GM23338 (cell line): ENCODE results near the gene BET1. TPM values are rescaled to one million over a fixed set of nuclear protein-coding genes. Genes with fewer than 3 reads are reported as not detected.

Source experiments
- ATAC-seq: fragments of 200-7000 bp; cut with Tn5 transposase; 3 replicates; pipeline ENCODE4 v1.9.1; 2020
- DNase-seq: peaks from one replicate; pipeline ENCODE4 v3.0.0-alpha.2; 2015; ENCODE audit warnings: low spot score
- H2AFZ ChIP-seq: fragments of 200-600 bp; sonication (generic); 2 replicates; pipeline ENCODE4 v1.8.0; 2016; ENCODE audit warnings: antibody characterized with exemption, mild to moderate bottlenecking, moderate library complexity
- H3F3A ChIP-seq: fragments of 200-600 bp; sonication (generic); replicated peaks from 2 replicates; pipeline ENCODE4 v1.8.0; 2017; ENCODE audit warnings: antibody characterized with exemption, mixed run types, low read depth
- H3K27ac ChIP-seq: fragments of 200-600 bp; sonication (generic); 2 replicates; pipeline ENCODE4 v1.6.1; 2016; ENCODE audit warnings: low read depth
- H3K27me3 ChIP-seq: fragments of 200-600 bp; sonication (generic); 2 replicates; pipeline ENCODE4 v1.8.0; 2016; ENCODE audit warnings: mild to moderate bottlenecking, mixed run types, moderate library complexity; ENCODE audit not compliant: insufficient read depth
- H3K36me3 ChIP-seq: fragments of 200-600 bp; sonication (generic); 2 replicates; pipeline ENCODE4 v1.8.0; 2016; ENCODE audit warnings: mild to moderate bottlenecking; ENCODE audit not compliant: insufficient read depth
- H3K4me1 ChIP-seq: fragments of 200-600 bp; sonication (generic); 2 replicates; pipeline ENCODE4 v1.8.0; 2016; ENCODE audit warnings: mild to moderate bottlenecking, moderate library complexity; ENCODE audit not compliant: insufficient read depth
- H3K4me2 ChIP-seq: fragments of 200-600 bp; sonication (generic); 2 replicates; pipeline ENCODE4 v1.7.1; 2017; ENCODE audit warnings: mixed run types
- H3K4me3 ChIP-seq: fragments of 200-600 bp; sonication (generic); 2 replicates; pipeline ENCODE4 v1.6.1; 2016; ENCODE audit warnings: mixed run types
- H3K79me2 ChIP-seq: fragments of 200-600 bp; sonication (generic); replicated peaks from 2 replicates; pipeline ENCODE4 v1.8.0; 2017; ENCODE audit warnings: mild to moderate bottlenecking; ENCODE audit not compliant: insufficient read depth
- H3K9me2 ChIP-seq: fragments of 200-600 bp; sonication (generic); 2 replicates; pipeline ENCODE4 v1.8.0; 2017; ENCODE audit not compliant: insufficient read depth
- H4K20me1 ChIP-seq: fragments of 200-600 bp; sonication (generic); replicated peaks from 2 replicates; pipeline ENCODE4 v1.8.0; 2017; ENCODE audit warnings: mild to moderate bottlenecking; ENCODE audit not compliant: insufficient read depth
- H3K27ac Mint-ChIP-seq: 2 replicates; pipeline ENCODE4 v1.8.0; 2020; ENCODE audit warnings: inconsistent platforms, mild to moderate bottlenecking, moderate library complexity, mixed read lengths
- H3K27me3 Mint-ChIP-seq: 3 replicates; pipeline ENCODE4 v1.8.0; 2022; ENCODE audit warnings: low read depth, mild to moderate bottlenecking, moderate library complexity, mixed read lengths, inconsistent platforms; ENCODE audit not compliant: insufficient read depth, poor library complexity
- H3K36me3 Mint-ChIP-seq: 3 replicates; pipeline ENCODE4 v1.8.0; 2021; ENCODE audit warnings: low read depth, mild to moderate bottlenecking, inconsistent platforms, moderate library complexity, mixed read lengths
- H3K4me1 Mint-ChIP-seq: 3 replicates; pipeline ENCODE4 v1.8.0; 2020; ENCODE audit warnings: mild to moderate bottlenecking, inconsistent platforms, mixed read lengths
- H3K4me3 Mint-ChIP-seq: 3 replicates; pipeline ENCODE4 v1.8.0; 2021; ENCODE audit warnings: moderate library complexity, mild to moderate bottlenecking, inconsistent platforms, mixed read lengths
- H3K9me3 Mint-ChIP-seq: 3 replicates; pipeline ENCODE4 v1.8.0; 2020; ENCODE audit warnings: moderate library complexity, mild to moderate bottlenecking, inconsistent platforms, mixed read lengths
- CREB1 ChIP-seq: fragments of 250-450 bp; sonication (Bioruptor Pico); IDR thresholded peaks from 2 replicates; pipeline ENCODE4 v1.5.0; 2020; ENCODE audit warnings: low read depth, mild to moderate bottlenecking, moderate library complexity
- CTCF ChIP-seq, 2 experiments: fragments of 200-600 bp in 1 of 2; sonication (generic) in 1 of 2; conservative IDR thresholded peaks; 2 replicates each; pipeline versions ENCODE4 v1.5.1 to v1.6.1; 2016 to 2017; ENCODE audit warnings: antibody characterized with exemption in 2 of 2, low read depth in 2 of 2, mild to moderate bottlenecking in 2 of 2, moderate library complexity in 1 of 2
- ETS1 ChIP-seq: IDR thresholded peaks from 2 replicates; pipeline ENCODE4 v1.6.1; 2016; ENCODE audit warnings: antibody characterized with exemption
- EZH2 ChIP-seq: fragments of 200-600 bp; sonication (generic); IDR thresholded peaks from one replicate; pipeline ENCODE4 v1.8.0; 2017; ENCODE audit warnings: antibody characterized with exemption, mild to moderate bottlenecking, low read depth; ENCODE audit not compliant: unreplicated experiment
- EZH2phosphoT487 ChIP-seq: fragments of 200-600 bp; sonication (generic); IDR thresholded peaks from one replicate; pipeline ENCODE4 v1.8.1; 2018; ENCODE audit warnings: antibody characterized with exemption; ENCODE audit not compliant: unreplicated experiment
- JUNB ChIP-seq: IDR thresholded peaks from one replicate; pipeline ENCODE4 v1.6.1; 2016; ENCODE audit warnings: antibody characterized with exemption; ENCODE audit not compliant: unreplicated experiment
- NANOG ChIP-seq: IDR thresholded peaks from 2 replicates; pipeline ENCODE4 v1.6.1; 2016; ENCODE audit warnings: antibody characterized with exemption, borderline replicate concordance
- POLR2AphosphoS5 ChIP-seq: IDR thresholded peaks from 2 replicates; pipeline ENCODE4 v1.6.1; 2016; ENCODE audit warnings: antibody characterized with exemption, low read depth
- REST ChIP-seq: IDR thresholded peaks from one replicate; pipeline ENCODE4 v1.6.1; 2018; ENCODE audit warnings: antibody characterized with exemption; ENCODE audit not compliant: unreplicated experiment
- STAT1 ChIP-seq: IDR thresholded peaks from one replicate; pipeline ENCODE4 v1.6.1; 2016; ENCODE audit warnings: antibody characterized with exemption; ENCODE audit not compliant: unreplicated experiment
- ZNF114 ChIP-seq: fragments of 250-450 bp; sonication (Bioruptor Pico); IDR thresholded peaks from 2 replicates; pipeline ENCODE4 v1.5.0; 2020; ENCODE audit warnings: mild to moderate bottlenecking, moderate library complexity
- ZNF331 ChIP-seq: fragments of 250-450 bp; sonication (Bioruptor Pico); IDR thresholded peaks from 2 replicates; pipeline ENCODE4 v1.5.0; 2020; ENCODE audit warnings: low read depth, mild to moderate bottlenecking, moderate library complexity
- ZNF462 ChIP-seq: fragments of 250-450 bp; sonication (Bioruptor Pico); IDR thresholded peaks from 2 replicates; pipeline ENCODE4 v1.5.0; 2020; ENCODE audit warnings: mild to moderate bottlenecking, moderate library complexity
- polyA plus RNA-seq: library from polyadenylated mRNA; unstranded; fragments of >200 nt; fragmentation: Nextera tagmentation; extraction: Ambion mirVana; gene quantifications from 2 replicates; pipeline ENCODE4 v1.2.1, GENCODE V29; 2016
- total RNA-seq: library from RNA; depleted of rRNA; stranded (reverse); fragments of >200 nt; shearing (Covaris generic); gene quantifications from 2 replicates; pipeline ENCODE4 v1.2.3, GENCODE V29; 2014

BET1 gene
- total and polyA plus RNA-seq, 2 experiments from 2014 or later, result 42.2 to 69.2 TPM

GRCh38 chr7:94003446-94004023 is 620 bp downstream of the BET1 start:
- Mint-ChIP-seq H3K4me1 (peaks cover 14% of the 10 kb centered on the region; the same call in 2 of the 3 replicates), H3K9me3 (no peaks in the 10 kb centered on the region), H3K36me3 (peaks cover 2% of the 10 kb centered on the region; the same call in 1 of the 3 replicates), H3K4me3 (peak overlapping the region; percentile 99), H3K27me3 (peaks cover 1% of the 10 kb centered on the region), H3K27ac (peak overlapping the region; percentile 98)
- Histone ChIP-seq H3K27me3 (no peaks in the 10 kb centered on the region), H3F3A (no peaks in the 10 kb centered on the region), H2AFZ (peak overlapping the region; percentile 77; the same call in 1 of the 2 replicates), H3K4me3 (peak overlapping the region; percentile 76), H3K9me2 (no peaks in the 10 kb centered on the region), H3K79me2 (peaks cover 51% of the 10 kb centered on the region), H3K27ac (peak overlapping the region; percentile 86), H3K4me1 (peaks cover 11% of the 10 kb centered on the region), H4K20me1 (no peaks in the 10 kb centered on the region), H3K36me3 (no peaks in the 10 kb centered on the region), H3K4me2 (peak overlapping the region; percentile 78)
- ATAC-seq, result peak; percentile 7
- TF ChIP-seq REST (no peak), ETS1 (no peak), STAT1 (no peak), CREB1 (CRISPR knock-in tag) (no peak), JUNB (no peak), ZNF462 (CRISPR knock-in tag) (no peak), ZNF331 (CRISPR knock-in tag) (no peak), ZNF114 (CRISPR knock-in tag) (no peak), POLR2AphosphoS5 (no peak), NANOG (no peak), EZH2 (no peak), EZH2phosphoT487 (no peak), CTCF (conservative IDR thresholded peaks at IDR 0.05; ENCODE audit: low read depth in 2 of 2) (no peak)
- DNase-seq, result peak; percentile 21
